ENCODE results near the gene TBX18. TPM values are rescaled to one million over a fixed set of nuclear protein-coding genes. Genes with fewer than 3 reads are reported as not detected.

TBX18 gene
- total RNA-seq, 1 donor = 64.1 TPM

DNA sequence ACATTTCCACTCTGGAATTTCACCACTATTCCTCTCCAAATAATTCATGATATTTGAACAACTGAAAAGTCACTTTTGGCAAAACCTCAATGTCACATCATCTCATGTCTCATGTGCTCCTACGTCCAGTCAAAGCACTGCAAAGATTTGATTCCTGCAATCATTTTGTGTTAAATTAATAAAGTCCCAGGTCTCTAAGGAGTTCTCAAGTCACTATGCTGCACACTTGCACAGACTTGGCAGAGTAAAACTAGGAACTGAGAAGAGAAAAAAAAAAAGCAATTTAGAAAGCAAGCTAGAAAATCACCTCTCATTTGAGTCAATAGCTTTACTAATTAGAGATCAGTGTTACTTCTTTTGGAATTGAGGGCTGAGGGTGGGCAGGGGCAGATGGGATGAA is 11.2 kb downstream of the TBX18 start:
- Histone ChIP-seq H3K27ac (ENCODE audit: low read depth, low read length) (no peak overlapping the region), H3K27me3 (ENCODE audit: insufficient read depth, low read length) (no peaks in the 10 kb centered on the region), H3K4me3 (ENCODE audit: insufficient read depth, low read length) (no peak overlapping the region), H3K4me2 (ENCODE audit: insufficient read depth, low read length) (no peak overlapping the region), H3K9me3 (ENCODE audit: low read depth, low read length) (no peaks in the 10 kb centered on the region), H3K36me3 (ENCODE audit: insufficient read depth, low read length) (peaks cover 61% of the 10 kb centered on the region), H4K20me1 (ENCODE audit: insufficient read depth, low read length) (no peaks in the 10 kb centered on the region), H2AFZ (ENCODE audit: low read length) (no peak overlapping the region), H3K79me2 (ENCODE audit: insufficient read depth, low read length) (peaks cover 64% of the 10 kb centered on the region), H3K4me1 (ENCODE audit: insufficient read depth, low read length) (peaks cover 14% of the 10 kb centered on the region)
- TF ChIP-seq, protein P1, sequence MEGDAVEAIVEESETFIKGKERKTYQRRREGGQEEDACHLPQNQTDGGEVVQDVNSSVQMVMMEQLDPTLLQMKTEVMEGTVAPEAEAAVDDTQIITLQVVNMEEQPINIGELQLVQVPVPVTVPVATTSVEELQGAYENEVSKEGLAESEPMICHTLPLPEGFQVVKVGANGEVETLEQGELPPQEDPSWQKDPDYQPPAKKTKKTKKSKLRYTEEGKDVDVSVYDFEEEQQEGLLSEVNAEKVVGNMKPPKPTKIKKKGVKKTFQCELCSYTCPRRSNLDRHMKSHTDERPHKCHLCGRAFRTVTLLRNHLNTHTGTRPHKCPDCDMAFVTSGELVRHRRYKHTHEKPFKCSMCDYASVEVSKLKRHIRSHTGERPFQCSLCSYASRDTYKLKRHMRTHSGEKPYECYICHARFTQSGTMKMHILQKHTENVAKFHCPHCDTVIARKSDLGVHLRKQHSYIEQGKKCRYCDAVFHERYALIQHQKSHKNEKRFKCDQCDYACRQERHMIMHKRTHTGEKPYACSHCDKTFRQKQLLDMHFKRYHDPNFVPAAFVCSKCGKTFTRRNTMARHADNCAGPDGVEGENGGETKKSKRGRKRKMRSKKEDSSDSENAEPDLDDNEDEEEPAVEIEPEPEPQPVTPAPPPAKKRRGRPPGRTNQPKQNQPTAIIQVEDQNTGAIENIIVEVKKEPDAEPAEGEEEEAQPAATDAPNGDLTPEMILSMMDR (IDR thresholded peaks at IDR 0.05; ENCODE audit: extremely low read depth, low read depth, low read length) = no peak
- no peak for DNase-seq (ENCODE audit: insufficient read length, low spot score, missing footprints)

DNA sequence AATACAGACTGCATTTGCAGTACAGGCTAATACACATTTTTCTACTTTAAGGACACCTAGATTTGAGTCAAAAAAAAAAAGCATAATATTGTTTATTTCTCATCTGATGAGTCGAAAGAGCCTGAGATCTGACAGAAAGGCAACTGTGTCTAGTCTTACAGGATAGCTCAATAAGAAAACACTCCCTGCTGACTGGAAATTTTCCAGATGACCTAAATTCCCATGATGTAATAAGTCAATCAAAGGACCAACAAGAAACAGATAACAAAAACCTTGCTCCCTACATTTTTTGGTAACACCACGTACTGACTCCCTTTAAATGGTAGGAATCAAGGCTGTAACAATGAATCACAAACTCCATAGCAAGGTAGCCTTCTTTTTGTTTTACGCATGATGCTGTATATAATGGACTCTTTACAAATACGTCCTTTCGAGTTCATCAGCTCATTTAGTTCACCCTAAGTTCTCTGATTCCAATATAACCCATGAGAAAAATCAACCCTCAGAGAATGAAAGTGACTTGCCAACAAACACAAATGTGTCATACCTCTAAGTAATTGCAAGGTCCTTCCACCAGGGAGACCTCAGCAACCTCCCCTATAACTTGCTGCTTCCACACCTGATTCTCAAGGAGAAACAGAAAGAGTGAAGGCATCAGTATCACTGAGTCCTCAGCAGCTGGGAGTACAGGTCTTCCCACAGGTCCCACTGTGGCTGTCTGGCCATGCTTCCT is 12.1 kb downstream of the TBX18 start:
- TF ChIP-seq, protein P1 (IDR thresholded peaks at IDR 0.05; ENCODE audit: extremely low read depth, low read depth, low read length) = peak; percentile 37
- Histone ChIP-seq H3K79me2 (ENCODE audit: insufficient read depth, low read length) (peaks cover 64% of the 10 kb centered on the region), H3K4me2 (ENCODE audit: insufficient read depth, low read length) (peak overlapping the region; percentile 20), H3K27ac (ENCODE audit: low read depth, low read length) (peak overlapping the region; percentile 21), H2AFZ (ENCODE audit: low read length) (no peak overlapping the region), H3K4me1 (ENCODE audit: insufficient read depth, low read length) (peaks cover 14% of the 10 kb centered on the region), H3K36me3 (ENCODE audit: insufficient read depth, low read length) (peaks cover 61% of the 10 kb centered on the region), H3K4me3 (ENCODE audit: insufficient read depth, low read length) (no peak overlapping the region), H4K20me1 (ENCODE audit: insufficient read depth, low read length) (no peaks in the 10 kb centered on the region), H3K9me3 (ENCODE audit: low read depth, low read length) (no peaks in the 10 kb centered on the region), H3K27me3 (ENCODE audit: insufficient read depth, low read length) (no peaks in the 10 kb centered on the region)
- DNase-seq (ENCODE audit: insufficient read length, low spot score, missing footprints) = peak; percentile 62

DNA sequence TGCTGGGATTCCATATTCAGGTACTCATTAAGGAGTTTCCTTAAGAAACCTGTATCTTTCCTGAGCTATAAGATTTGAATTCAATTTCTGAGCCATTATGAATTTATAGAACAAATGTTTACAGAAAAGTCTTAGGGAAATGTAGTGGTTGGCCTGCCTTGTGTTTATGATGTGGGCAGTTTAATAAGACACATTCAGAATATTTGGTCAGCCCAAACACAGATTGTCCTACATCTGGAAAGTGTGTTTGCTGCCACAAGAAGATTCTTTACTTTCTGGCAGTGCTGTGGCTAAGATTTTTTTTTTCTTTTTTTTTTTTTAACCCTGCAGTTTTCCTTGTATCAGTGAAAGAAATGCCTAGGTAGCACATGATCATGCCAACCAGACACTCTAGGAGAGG is 15.2 kb downstream of the TBX18 start:
- no peaks in the 10 kb centered on the region for H3K9me3 ChIP-seq (ENCODE audit: low read depth, low read length)
- peaks cover 49% of the 10 kb centered on the region for H3K36me3 ChIP-seq (ENCODE audit: insufficient read depth, low read length)
- DNase-seq (ENCODE audit: insufficient read length, low spot score, missing footprints) = no peak
- no peaks in the 10 kb centered on the region for H4K20me1 ChIP-seq (ENCODE audit: insufficient read depth, low read length)
- no peak overlapping the region for H3K27ac ChIP-seq (ENCODE audit: low read depth, low read length)
- no peak overlapping the region for H2AFZ ChIP-seq (ENCODE audit: low read length)
- TF ChIP-seq, protein P1 (IDR thresholded peaks at IDR 0.05; ENCODE audit: extremely low read depth, low read depth, low read length) = no peak
- H3K79me2 ChIP-seq (ENCODE audit: insufficient read depth, low read length) = peaks cover 54% of the 10 kb centered on the region
- H3K27me3 ChIP-seq (ENCODE audit: insufficient read depth, low read length) = no peaks in the 10 kb centered on the region
- peaks cover 12% of the 10 kb centered on the region for H3K4me1 ChIP-seq (ENCODE audit: insufficient read depth, low read length)
- no peak overlapping the region for H3K4me2 ChIP-seq (ENCODE audit: insufficient read depth, low read length)
- H3K4me3 ChIP-seq (ENCODE audit: insufficient read depth, low read length) = no peak overlapping the region

DNA sequence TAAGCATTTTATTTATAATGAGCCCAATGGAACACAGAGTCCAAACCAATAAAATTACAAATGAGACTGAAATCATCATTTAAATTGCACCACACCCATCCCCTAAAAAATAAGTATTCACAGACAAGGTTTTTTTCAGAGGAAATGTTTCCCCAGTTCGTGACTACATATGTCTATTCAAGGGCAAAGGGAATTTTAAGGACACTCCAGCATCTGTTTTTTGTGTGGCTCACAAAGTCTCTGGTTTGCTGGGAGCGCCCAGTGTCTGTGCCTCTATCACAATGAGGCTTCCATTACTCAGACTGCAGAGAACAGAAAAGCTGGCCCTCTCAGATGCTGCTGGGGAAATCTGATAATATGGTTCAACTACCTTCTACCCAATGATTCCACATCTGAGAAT is 16.0 kb downstream of the TBX18 start:
- Histone ChIP-seq H3K79me2 (ENCODE audit: insufficient read depth, low read length) (peaks cover 51% of the 10 kb centered on the region), H3K9me3 (ENCODE audit: low read depth, low read length) (no peaks in the 10 kb centered on the region), H3K36me3 (ENCODE audit: insufficient read depth, low read length) (peaks cover 49% of the 10 kb centered on the region), H3K4me2 (ENCODE audit: insufficient read depth, low read length) (no peak overlapping the region), H3K27ac (ENCODE audit: low read depth, low read length) (no peak overlapping the region), H2AFZ (ENCODE audit: low read length) (no peak overlapping the region), H3K27me3 (ENCODE audit: insufficient read depth, low read length) (no peaks in the 10 kb centered on the region), H3K4me3 (ENCODE audit: insufficient read depth, low read length) (no peak overlapping the region), H3K4me1 (ENCODE audit: insufficient read depth, low read length) (peaks cover 12% of the 10 kb centered on the region), H4K20me1 (ENCODE audit: insufficient read depth, low read length) (no peaks in the 10 kb centered on the region)
- no peak for DNase-seq (ENCODE audit: insufficient read length, low spot score, missing footprints)
- TF ChIP-seq, protein P1 (IDR thresholded peaks at IDR 0.05; ENCODE audit: extremely low read depth, low read depth, low read length) = no peak

All from osteoblast (primary cell).